GM21717 (cell line): ENCODE measurements around the gene GOLT1A.

Source experiments
- ATAC-seq: cut with Tn5 transposase; IDR thresholded peaks from one replicate; pipeline ENCODE4 v1.9.1; 2021; ENCODE audit warnings: mild to moderate bottlenecking, moderate library complexity; ENCODE audit not compliant: unreplicated experiment

The GOLT1A gene

GRCh38 chr1:204161609-204162493, 51.9 kb downstream of the GOLT1A start:
- no peak for ATAC-seq

DNA sequence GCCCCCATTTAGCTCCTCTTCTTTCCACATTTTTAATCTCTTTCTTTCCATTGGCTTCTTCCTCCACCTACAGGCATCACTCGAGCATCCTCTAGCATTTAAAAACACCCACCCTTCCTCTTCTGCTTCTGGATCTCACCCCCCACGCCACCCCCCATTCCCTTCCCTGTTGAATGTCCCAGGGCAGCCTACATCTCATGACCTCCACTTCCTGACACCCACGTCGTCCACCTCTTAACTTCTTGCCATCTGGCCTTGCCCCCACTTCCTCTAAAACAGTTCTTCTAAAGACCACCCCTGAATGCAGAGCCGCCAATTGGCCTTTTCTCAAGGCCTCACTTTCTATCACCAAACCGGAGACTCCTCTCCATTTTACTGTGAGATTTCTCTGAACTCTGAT, 55.8 kb downstream of the GOLT1A start:
- no peak for ATAC-seq

- no peak for ATAC-seq
Measured at GRCh38 chr1:204155881-204156280, 57.9 kb downstream of the GOLT1A start.

- no peak for ATAC-seq
Measured at GRCh38 chr1:204154568-204155255, 59.1 kb downstream of the GOLT1A start.

DNA sequence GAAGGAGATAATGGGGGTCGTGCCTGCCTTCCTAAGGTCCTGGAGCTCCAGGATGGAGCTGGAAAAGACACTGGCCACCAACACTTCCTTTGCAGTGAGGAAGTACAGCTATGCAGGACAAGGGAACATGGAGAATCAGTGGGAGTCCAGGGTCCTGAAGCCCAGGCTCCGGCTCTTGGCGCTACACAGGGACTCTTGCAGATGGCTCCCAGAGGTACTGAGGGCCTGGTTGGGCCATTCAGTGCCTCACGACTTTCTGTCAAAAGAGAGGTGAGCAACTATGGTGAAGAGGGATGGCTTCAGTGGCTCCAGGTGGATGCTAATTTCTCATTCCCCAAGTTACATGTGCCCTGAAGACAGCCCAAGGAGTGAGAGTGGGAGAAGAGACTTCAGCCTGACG, 60.1 kb downstream of the GOLT1A start:
- ATAC-seq = no peak

DNA sequence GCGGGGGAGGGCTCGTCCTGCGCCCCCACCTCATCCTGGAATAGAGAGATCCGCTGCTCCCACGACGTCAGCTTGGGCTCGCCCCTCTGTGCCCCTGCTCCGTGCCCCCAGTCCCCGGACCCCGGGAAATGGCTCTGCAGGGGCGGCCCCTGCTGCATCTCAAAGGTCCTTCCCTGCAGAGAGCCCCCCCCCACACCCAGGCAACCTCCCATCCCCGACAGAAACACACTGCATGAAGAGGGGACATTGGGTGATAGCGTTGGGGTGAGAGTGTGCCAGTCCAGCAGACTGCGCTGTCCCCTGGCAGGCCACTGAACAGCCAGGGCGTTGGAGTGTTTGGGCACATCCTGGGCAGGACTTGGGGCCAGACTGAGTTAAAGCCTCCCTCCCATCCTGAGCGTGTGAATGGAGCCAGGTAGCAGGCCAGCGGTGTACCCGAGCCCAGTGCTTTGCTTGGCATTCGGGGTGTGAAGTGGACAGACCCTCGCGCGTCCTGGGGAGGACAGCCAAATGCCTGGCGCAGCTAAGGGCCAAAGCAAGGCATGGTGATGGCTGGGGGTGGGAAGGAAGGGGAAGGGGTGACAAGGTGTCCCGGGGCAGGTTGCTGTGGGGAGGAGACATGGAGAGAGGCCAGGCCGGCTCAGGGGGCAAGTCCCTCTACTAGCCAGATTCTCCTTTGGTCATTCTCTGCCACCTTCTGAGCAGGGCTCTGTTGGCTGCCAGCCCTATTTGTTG, 61.3 kb downstream of the GOLT1A start:
- ATAC-seq = no peak

DNA sequence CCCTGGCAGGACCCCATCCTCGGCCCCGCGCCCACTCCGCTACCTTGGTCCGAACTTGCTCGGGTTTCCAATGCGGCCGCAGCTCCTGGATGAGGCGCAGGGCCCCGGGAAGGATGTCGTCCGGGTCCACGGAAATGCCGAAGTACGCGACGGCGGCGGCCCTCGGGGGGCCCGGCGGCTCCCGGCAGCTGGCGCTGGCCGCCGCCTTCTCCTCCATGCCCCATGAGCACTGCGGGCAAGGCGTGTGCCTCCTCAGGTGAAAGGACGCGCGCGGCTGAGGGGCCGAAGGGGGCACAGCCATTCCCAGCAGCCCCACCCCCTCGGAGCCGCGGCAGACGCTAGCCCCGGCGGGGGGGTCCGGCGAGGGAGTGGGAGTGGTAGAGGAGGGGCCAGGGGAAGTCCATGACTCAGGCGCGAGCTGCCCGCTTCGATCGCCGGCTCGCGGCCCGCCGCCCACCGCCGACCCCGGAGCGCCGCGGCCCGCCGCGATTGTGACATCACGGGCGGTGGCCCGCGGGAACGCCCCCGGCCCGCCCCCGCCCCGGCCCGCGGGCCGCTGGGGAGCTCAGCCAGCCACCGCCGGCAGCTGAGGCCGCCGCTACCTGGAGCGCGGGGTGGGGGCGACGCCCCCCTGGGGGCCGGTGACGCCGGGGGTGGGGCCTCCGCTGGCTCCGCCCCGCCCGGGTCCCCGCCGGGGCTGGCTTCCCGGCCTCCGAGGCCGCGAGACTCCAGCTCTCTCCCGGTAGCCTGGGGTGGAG, 62.1 kb downstream of the GOLT1A start, which contains the start of gene ETNK2:
ETNK2 (minus strand) TSS at position 493 of the 758 bp plus-strand sequence; CDS start at position 301, 192 bp downstream.
- ATAC-seq = no peak

DNA sequence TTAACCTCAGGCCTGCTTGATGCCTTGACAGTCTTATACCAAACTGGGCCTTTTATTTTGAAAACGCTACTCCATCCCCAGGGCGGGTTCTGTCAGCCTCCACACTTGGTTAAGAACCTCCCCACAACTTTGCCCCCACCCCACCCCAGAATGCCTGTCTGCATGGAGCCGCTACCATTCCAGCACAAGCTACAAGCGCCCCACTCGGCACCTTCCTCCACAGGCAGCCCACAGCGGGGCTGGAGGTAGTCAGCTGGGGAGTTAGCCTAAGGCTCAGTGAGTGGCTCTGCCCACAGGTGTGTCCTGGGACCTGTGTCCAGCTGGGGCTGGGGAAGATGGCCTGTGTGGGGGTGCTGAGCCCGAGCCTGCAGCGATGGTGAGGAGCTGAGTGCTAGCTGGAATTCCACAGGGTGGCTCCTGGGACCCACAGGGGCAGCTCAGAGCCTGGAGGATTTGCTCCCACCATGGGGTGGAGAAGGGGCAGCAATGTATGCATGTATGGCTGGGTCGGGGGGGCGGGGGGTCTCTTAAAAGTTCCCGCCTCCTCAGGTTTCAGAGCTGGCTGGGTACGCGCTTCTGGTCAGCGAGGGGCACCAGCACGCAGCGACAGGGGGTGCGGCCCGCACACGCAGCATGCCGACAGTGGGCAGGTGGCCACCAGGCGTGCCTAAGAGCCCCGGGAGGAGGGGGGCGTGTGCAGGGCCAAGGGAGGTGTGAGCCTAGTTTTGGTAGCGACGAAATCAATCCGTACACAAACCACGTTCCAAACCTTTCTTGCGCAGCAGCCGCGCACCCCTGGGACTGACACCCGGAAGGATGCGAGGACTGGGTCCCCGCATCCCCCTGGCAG, 62.9 kb downstream of the GOLT1A start:
- no peak for ATAC-seq

DNA sequence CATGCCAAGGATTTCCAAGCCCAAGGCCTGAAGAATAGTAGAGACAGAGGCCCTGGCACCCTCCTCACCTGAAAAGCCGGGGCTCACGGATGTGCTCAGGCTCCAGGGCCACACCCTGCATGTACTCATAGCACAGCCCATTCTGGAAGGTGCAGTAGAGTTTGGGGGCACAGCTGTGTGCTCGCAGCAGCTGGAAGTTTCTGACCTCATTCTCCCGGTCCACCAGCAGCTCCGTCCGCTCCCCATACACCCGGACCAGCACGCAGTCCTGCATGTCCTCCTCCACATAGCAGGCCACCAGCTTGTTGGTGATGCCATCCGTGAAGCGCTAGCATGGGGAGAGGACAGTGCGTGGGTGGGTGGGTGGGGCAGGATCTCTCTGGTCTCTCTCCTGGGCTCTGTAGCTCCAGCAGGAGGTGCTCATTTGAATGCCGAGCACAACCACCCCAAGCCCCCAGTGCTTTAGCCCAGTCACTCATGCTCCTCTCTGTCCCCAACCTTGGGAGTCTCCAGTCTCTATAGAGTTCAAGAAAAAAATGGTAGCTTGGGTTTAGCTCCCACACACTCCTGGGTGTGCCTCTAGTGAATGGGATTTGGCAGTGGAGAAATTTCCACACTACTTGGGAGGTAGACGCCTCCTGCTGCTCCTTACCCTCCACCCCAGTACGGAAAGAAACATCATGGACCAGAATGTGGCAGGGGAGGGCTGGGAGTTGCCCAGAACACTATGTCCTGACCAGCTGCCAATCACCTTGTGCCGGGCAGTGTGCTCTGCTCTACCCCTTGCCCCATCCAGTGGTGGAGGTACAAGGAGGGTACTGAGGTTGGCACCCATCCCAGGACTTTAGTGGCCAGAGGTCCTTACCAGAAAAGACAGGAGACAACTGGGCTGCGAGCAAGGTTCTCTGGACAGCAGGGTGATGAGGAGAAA, 63.9 kb downstream of the GOLT1A start:
- ATAC-seq = no peak

DNA sequence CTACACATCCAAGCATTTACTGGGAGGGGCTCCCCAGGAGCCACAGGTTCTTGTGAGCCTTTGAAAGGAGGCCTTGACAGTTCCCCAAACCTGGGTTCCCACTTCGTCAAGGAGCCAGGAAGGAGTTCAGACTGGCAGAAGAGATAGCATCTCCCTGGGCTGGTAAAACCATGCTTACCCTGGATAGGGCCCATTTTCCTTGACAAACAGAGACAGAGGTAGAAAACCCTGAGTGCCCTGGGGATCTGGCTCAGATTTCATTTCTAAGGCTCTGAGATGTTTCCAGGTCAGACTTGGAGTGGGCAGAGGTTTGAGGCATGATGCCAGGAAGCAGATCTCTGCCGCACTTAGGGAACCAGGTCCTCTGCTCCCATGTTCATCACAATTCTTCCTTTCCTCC, 64.7 kb downstream of the GOLT1A start:
- ATAC-seq = no peak
